Stimulated activated naive CD8-positive, alpha-beta T cell treated with anti-CD3 and anti-CD28 coated beads, Interleukin-15, amount 100 ng/mL, for 72 hours (primary cell): ENCODE results near the gene PRR36.
"Not testable (repeated sequence)": the region's sequence is repeated elsewhere in the genome, so short reads cannot be mapped to it uniquely, and the experiment has no call there.

Source experiments
- ATAC-seq: fragments of 150-1000 bp; cut with Tn5 transposase; 2 replicates; pipeline ENCODE4 v1.10.0; 2021; ENCODE audit warnings: mild to moderate bottlenecking, moderate library complexity
- DNase-seq, 2 donors: peaks; one replicate each; pipeline ENCODE4 v3.0.0; 2021 to 2022
- H3K27ac Mint-ChIP-seq, 2 donors: one replicate each; pipeline ENCODE4 v1.8.0; 2022; ENCODE audit warnings: mild to moderate bottlenecking in 2 of 2, mixed read lengths in 2 of 2, moderate library complexity in 2 of 2
- H3K27me3 Mint-ChIP-seq: one replicate; pipeline ENCODE4 v1.8.0; 2022; ENCODE audit warnings: mixed read lengths
- H3K4me1 Mint-ChIP-seq: one replicate; pipeline ENCODE4 v1.8.0; 2022; ENCODE audit warnings: mild to moderate bottlenecking, mixed read lengths
- H3K4me3 Mint-ChIP-seq, 2 donors: one replicate each; pipeline ENCODE4 v1.8.0; 2022; ENCODE audit warnings: mild to moderate bottlenecking in 2 of 2, mixed read lengths in 2 of 2, moderate library complexity in 1 of 2
- H3K9me3 Mint-ChIP-seq, 2 donors: one replicate each; pipeline ENCODE4 v1.8.0; 2022; ENCODE audit warnings: mixed read lengths in 2 of 2

Gene PRR36

DNA sequence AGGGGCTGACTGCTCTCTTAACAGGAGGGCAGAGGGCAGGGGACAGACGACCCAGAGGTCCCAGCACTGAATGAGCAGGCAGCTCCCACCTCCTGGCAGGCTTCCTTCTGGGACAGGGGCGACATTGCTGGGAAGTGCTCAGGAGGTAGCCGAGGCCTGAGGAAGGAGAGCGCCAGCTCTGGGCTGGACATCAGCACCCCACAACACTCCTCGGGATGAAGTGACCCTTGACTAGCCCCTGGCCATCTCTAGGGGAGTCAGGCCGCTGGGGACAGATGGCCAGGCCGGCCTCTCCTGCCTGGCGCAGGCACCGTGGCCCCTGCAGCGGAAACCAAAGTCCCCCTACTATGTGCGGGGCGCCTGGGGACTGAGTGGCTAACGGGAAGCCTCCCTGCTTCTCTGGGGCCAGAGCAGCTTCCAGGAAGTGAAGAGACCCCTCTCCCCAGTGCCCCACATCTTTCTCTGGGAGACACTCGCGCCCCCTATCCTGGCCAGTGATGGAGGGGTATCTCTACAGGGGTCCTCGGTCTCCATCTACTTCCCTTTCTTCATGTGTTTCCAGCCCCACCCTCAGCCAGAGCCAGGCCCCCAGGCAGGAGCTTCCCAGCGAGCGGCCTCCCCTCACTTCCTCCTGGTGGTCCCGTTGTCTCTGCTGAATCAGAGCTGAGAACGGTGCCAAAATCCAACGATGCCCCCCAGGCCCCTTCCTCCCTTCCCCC lies 10.1 kb downstream of the PRR36 start:
- H3K27me3 Mint-ChIP-seq: peaks cover 71% of the 10 kb centered on the region

DNA sequence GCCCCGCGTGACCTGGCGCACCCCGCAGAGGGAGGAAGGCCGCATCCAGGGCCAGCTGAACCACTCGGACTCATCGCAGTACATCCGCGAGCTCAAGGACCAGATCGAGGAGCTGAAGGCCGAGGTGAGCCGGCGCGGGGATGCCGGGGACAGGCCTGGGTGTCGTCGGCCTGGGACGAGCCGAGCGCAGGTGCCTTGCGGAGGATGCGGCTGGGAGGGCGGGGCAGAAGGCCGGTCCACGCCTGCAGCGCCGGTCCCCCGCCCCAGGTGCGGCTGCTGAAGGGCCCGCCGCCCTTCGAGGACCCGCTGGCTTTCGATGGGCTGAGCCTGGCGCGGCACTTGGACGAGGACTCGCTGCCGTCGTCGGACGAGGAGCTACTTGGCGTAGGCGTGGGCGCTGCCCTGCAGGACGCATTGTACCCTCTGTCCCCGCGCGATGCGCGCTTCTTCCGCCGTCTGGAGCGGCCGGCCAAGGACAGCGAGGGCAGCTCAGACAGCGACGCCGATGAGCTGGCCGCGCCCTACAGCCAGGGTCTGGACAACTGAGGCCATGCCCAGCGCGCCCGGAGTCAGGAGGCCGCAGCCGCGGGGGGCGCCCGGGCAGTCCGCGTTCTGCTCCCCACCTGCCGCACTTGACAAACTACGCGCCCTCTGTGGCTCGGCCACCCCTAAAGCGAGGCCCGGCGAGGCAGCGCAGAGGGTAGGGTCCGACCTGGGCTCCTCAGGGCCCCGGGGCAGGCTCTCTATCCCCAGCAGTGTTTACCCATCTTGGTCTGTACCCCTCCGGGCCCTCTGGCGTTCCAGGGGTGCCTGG lies 10.8 kb downstream of the PRR36 start:
- DNase-seq (no peak), ATAC-seq (peak; percentile 8)
- Mint-ChIP-seq H3K9me3 (no peaks in the 10 kb centered on the region), H3K4me3 (peak overlapping the region in 1 of 2 donors; percentile 46), H3K4me1 (peaks cover 42% of the 10 kb centered on the region), H3K27me3 (peaks cover 71% of the 10 kb centered on the region), H3K27ac (peak overlapping the region in 1 of 2 donors; percentile 34)

More for the DNA sequence above, 10.1 kb downstream of the PRR36 start:
- Mint-ChIP-seq H3K4me1 (peaks cover 50% of the 10 kb centered on the region), H3K27ac (no peak overlapping the region), H3K9me3 (no peaks in the 10 kb centered on the region), H3K4me3 (peak overlapping the region in 1 of 2 donors; percentile 46)
- DNase-seq (no peak), ATAC-seq (no peak)

DNA sequence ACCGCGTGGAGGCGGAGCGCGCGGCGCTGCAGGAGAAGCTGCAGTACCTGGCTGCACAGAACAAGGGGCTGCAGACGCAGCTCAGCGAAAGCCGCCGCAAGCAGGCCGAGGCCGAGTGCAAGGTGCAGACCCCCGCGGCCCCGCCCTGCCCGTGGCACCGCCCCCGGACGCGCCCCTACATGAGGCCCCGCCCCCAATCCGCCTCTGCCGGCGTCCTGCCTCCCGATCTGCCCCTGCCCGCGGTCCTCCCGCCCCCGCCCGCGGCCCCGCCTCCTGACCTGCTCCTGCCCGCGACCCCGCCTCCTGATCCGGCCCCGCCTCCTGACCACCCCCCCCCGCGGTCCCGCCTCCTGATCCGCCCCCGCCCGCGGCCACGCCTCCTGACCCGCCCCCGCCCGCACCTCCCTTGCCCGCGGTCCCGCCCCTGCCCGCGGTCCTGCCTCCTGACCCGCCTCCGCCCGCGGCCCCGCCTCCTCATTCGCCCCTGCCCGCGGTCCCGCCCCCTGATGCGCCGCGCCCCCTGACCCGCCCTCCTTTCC lies 11.7 kb downstream of the PRR36 start:
- peaks cover 66% of the 10 kb centered on the region for H3K27me3 Mint-ChIP-seq
- no peaks in the 10 kb centered on the region for H3K9me3 Mint-ChIP-seq
- DNase-seq: peak; percentile 73 to 76
- peak overlapping the region; percentile 71 to 81 for H3K4me3 Mint-ChIP-seq
- peaks cover 42% of the 10 kb centered on the region for H3K4me1 Mint-ChIP-seq
- peak; percentile 53 for ATAC-seq
- no peak overlapping the region for H3K27ac Mint-ChIP-seq

DNA sequence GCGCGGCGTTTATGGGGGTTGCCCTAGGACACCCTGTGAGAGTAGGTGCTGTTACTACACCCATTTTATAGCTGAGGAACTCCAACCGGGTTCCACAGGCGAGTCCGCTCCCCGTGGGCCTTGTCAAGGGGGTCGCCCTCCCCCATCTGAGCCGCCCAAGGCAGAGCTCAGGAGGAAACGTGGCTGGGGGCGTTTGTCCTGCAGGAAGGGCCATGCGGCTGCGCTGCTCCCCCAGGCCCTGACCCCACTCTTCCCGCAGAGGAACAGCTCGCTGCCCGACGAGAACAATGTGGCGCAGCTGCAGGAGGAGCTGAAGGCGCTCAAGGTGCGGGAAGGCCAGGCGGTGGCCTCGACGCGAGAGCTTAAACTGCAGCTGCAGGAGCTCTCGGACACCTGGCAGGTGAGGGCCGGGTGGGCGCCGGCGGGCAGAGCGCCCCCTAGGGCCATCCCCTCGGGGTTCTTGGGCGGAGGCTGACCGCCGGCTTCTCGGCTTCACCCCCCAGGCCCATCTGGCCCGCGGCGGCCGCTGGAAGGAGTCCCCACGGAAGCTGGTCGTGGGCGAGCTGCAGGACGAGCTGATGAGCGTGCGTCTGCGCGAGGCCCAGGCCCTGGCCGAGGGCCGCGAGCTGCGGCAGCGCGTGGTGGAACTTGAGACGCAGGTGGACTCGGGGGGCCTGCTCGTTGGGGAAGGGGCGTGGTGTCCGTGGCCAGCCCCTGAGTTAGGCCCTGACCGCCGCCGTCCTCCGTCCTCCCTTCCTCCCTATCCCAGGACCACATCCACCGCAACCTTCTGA lies 12.4 kb downstream of the PRR36 start:
- peak overlapping the region; percentile 71 to 81 for H3K4me3 Mint-ChIP-seq
- H3K4me1 Mint-ChIP-seq: peaks cover 42% of the 10 kb centered on the region
- H3K27ac Mint-ChIP-seq: no peak overlapping the region
- peaks cover 66% of the 10 kb centered on the region for H3K27me3 Mint-ChIP-seq
- DNase-seq (no peak), ATAC-seq (peak; percentile 13)
- H3K9me3 Mint-ChIP-seq: no peaks in the 10 kb centered on the region

DNA sequence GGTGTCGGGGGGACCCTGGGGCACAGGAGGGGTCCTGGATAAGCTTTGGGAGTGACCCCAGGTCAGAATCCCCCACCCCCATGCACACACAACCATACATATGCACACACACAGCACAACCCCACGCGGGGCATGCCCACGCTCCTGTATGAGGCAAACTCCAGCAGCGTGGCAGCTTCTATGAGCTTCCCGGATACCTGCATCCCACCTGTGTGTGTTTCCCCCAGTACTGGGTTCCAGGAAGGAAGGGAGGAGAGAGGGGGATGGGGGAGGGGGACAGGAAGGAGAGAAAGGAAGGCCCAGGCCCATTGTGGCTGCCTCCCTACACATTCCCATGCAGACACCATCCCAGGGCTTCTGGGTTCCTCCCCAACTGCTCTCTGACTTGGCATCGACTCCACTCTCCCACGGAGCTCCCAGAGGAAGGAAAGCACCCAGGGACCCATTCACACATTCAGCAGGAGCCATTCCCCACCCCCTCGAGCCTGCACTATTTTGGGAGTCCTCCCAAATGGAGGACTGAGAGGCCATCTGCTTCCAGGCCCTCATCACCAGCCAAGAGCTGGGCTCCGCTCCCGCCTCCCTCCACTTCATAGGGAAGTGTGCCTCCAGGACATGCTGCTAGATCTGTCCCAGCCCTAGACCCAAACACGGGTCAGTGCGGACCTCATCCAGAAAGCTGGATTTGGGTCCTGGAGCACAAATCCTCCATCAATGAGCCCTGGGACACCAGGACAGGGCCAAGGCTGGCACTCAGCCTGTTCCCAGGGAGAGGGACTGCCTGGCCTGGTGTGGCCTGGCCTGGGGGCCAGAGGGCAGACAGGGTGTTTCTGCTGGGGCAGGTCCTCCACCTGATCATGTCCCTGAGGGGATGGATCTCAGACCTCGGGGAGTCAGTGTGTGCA lies 13.2 kb downstream of the PRR36 start:
- Mint-ChIP-seq H3K4me1 (peaks cover 42% of the 10 kb centered on the region), H3K27ac (no peak overlapping the region), H3K9me3 (no peaks in the 10 kb centered on the region), H3K27me3 (peaks cover 67% of the 10 kb centered on the region), H3K4me3 (peak overlapping the region in 1 of 2 donors; percentile 81)
- ATAC-seq (no peak), DNase-seq (no peak)

DNA sequence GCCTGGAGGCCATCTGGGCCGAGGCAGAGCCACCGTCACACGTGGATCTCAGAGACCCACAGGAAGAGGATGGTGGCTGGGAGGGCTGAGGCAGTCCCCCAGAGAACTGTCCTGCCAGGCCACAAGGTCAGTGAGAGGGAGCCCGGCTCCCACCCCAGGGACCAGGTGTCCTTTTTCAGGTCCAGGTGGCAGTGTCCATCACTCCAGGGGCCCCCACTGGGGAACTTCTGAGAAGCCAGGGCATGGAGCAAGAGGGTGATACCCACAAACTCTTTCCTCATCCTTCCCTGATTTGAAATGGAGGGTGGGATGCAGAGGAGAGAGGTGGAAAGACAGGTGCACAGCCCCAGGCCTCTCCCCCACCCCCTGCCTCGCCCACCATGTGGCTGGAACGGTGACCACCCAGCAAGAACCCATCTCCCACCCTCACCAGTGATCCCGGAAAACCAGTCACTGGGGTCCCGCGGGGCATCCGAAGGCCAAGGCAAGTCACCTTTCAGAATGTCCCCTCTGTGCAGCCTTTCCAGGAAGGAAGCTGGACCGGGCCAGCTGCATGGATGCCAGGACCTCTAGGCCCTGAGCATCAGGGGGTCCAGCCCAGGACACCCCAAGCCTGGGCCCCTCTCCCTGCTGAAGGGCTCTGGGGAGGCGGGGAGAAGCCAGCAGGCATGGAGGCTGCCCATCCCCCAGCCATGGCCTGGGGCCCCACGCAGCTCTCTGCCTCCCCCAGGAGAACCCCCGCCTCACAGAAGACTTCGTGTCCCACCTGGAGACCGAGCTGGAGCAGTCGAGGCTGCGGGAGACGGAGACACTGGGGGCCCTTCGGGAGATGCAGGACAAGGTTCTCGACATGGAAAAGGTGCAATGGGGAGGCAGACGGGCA lies 14.1 kb downstream of the PRR36 start:
- peaks cover 68% of the 10 kb centered on the region for H3K27me3 Mint-ChIP-seq
- H3K27ac Mint-ChIP-seq: no peak overlapping the region
- DNase-seq (no peak), ATAC-seq (no peak)
- peaks cover 36% of the 10 kb centered on the region for H3K4me1 Mint-ChIP-seq
- no peak overlapping the region for H3K4me3 Mint-ChIP-seq
- no peaks in the 10 kb centered on the region for H3K9me3 Mint-ChIP-seq

DNA sequence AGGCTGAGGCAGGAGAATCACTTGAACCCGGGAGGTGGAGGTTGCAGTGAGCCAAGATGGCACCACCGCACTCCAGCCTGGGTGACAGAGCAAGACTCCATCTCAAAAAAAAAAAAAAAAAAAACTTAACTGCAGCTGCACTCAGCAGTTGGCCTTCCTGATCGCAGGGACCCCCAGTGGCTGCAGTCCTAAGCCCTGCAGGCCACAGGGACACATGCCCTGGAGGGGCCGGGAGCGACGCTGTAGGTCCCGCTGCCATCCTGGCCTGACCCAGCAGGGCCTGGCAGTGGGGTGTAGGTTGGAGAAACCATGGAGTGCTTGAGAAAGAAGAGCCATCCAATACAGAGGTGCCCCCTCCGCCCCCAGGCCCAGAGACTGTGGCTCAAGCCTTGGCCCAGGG lies 15.1 kb downstream of the PRR36 start:
- not testable (repeated sequence) for H3K9me3 Mint-ChIP-seq, ATAC-seq, DNase-seq, H3K27ac Mint-ChIP-seq, H3K4me3 Mint-ChIP-seq
- H3K4me1 Mint-ChIP-seq: peaks cover 28% of the 10 kb centered on the region
- H3K27me3 Mint-ChIP-seq: peaks cover 62% of the 10 kb centered on the region

DNA sequence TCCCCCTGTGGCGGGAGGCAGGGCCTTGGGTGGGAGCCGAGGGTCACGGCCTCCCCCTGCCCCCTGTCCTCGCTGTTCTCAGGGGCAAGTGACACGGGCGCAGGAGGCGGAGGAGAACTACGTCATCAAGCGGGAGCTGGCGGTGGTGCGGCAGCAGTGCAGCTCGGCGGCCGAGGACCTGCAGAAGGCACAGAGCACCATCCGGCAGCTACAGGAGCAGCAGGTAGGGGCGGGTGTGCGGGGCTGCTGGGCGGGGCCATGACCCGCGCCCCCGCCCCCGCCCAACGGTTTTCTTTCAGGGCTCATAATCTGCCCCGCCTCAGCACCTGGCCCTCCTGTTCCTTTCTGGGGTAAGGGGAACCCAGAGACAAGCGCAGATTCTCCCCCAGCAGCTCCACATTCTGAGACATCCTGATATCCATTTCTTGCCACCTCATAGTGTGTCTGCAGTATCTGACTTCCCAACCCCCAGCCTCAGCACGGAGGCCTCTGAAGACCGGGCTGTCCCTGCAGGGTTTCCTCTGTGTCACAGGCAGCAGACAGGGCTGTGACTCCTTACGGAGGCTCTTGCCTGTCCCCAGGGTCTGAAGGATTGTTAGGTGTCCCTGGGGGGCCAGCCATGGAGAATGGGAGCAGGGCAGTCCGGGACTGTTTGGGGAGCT lies 15.9 kb downstream of the PRR36 start:
- peak overlapping the region in 1 of 2 donors; percentile 46 for H3K4me3 Mint-ChIP-seq

DNA sequence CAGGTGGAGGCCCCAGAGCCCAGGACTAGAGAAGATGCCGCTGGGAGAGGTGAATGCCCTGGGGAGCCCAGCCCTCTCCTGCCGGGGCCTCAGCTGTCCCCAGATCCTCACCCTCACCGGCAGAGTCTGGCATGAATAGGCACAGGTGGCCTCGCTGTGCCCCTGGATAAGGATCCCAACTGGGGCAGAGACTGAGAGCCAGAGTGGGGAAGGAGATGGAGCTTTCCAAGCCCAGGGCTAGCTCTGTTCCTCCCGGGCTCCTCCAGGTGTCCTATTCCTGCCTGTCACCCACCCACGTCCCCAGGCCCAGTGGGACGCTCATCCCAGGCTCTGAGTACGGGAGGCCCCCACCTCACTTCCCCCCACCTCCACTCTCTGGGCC lies 16.5 kb downstream of the PRR36 start:
- Mint-ChIP-seq H3K9me3 (no peaks in the 10 kb centered on the region), H3K4me1 (peaks cover 34% of the 10 kb centered on the region), H3K27me3 (peaks cover 52% of the 10 kb centered on the region), H3K4me3 (no peak overlapping the region), H3K27ac (no peak overlapping the region)
- DNase-seq (no peak), ATAC-seq (no peak)

More for the DNA sequence above, 15.9 kb downstream of the PRR36 start:
- no peaks in the 10 kb centered on the region for H3K9me3 Mint-ChIP-seq
- DNase-seq (no peak), ATAC-seq (no peak)
- H3K27me3 Mint-ChIP-seq: peaks cover 54% of the 10 kb centered on the region
- H3K4me1 Mint-ChIP-seq: peaks cover 28% of the 10 kb centered on the region
- no peak overlapping the region for H3K27ac Mint-ChIP-seq

DNA sequence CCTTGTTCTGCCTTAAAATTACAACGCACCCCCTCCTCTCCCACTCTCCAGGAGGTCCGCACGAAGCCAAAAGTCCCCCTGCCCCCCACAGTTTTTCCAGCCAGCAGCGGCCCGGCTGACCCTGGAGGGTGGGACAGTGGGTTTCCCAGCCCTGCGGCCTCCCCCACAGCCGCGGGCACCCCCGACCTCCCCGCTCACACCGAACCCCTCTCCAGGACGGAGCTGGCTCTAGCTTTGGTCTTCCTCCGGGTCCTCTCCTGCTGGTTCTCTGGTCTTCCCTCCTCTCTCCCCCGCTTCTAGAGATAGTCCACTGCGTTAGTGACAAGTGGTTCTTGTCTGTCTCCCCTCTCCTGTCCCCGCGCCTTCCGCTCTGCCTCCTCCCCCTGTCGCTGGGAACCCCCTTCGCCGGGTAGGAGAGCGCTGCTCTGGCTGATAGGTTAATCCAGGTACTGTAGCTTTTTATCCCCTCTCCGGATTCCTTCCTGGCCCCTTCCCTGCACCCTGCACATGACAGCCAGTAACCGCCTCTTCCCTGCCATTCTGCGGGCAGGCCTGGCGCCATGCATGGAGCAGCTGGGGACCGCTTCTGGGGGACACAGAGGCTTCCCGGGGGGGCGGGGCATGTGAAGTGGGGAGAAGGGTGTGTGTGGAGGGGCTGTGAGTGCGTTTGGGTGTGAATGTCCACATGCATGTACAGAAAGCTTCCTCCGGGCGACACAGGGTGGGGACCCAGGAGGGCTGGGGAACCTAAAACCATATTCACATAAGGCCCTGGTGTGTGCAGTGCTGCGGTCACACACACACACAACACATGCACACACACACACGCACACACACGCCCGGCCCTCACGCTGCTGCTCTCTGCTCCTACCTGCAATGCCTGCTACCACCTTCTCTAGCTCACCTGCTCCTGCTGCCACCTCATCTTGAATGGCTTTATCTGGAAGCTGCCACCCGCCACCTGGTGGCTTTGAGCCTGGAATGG lies 17.2 kb downstream of the PRR36 start:
- peaks cover 29% of the 10 kb centered on the region for H3K4me1 Mint-ChIP-seq
- no peak for DNase-seq
- no peaks in the 10 kb centered on the region for H3K9me3 Mint-ChIP-seq
- H3K27me3 Mint-ChIP-seq: peaks cover 45% of the 10 kb centered on the region
- ATAC-seq: no peak
- H3K4me3 Mint-ChIP-seq: no peak overlapping the region
- H3K27ac Mint-ChIP-seq: peak overlapping the region in 1 of 2 donors; percentile 67

DNA sequence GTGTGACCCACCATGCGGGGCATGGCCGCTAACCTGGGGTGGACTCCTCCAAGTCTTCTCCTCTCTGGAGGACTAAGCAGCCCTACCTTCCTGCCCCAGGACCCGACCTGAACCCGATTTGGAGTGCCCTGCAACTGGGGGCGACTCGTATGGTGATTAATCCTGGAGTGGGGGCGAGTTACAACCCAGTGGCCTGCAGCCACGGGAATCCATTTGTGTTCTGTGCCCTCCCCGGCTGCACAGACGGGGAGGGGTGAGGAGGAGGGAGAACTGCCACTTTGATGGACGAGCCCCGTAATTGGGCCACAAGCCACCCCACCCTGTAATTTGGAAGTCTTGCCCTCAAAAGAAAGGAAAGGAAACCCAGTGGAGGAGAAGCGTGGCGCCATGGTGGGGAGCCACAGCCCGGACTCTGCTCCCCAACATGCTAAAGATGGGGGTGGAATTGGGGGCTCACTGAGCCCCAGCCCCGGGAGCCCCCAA lies 18.0 kb downstream of the PRR36 start:
- H3K27ac Mint-ChIP-seq: no peak overlapping the region
- H3K4me3 Mint-ChIP-seq: no peak overlapping the region
- no peak for DNase-seq
- H3K9me3 Mint-ChIP-seq: no peaks in the 10 kb centered on the region
- H3K4me1 Mint-ChIP-seq: peaks cover 21% of the 10 kb centered on the region
- peaks cover 37% of the 10 kb centered on the region for H3K27me3 Mint-ChIP-seq
- no peak for ATAC-seq

DNA sequence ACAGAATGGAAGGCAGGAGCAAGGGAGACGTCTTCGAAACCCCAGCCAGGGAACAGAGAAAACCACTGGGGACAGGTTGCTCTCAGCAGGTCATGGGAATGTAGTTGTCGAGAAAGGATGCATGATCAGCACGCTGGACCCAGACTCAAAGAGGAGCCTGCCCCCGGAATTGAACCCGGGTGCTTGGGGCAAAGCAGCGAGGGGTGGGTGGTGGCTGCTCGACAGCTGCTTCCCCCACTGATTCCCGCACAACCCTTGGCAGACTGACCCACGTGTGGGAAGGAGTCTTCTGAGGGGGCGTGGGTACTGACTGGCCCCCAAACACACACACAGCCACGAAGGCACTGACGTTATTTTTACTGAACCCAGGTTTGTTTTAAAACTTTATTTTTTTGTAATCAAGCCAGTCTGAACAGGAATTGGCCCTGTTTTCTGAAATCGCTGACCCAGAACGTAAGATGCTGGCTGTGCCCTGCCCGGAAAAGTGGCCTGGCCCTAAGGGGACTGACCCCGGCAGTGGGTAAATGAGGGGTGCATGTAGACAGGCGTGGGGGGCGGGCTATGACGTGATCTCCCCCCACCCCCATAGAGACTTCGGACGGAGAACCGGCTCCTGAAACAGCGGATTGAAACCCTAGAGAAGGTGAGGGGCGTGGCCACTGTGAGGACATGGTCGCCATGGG lies 18.6 kb downstream of the PRR36 start:
- H3K4me3 Mint-ChIP-seq: no peak overlapping the region
- DNase-seq (no peak), ATAC-seq (no peak)
- H3K27ac Mint-ChIP-seq: no peak overlapping the region
- H3K4me1 Mint-ChIP-seq: peaks cover 18% of the 10 kb centered on the region
- no peaks in the 10 kb centered on the region for H3K9me3 Mint-ChIP-seq
- H3K27me3 Mint-ChIP-seq: peaks cover 31% of the 10 kb centered on the region
